Neural cell (in vitro differentiated cells): ENCODE measurements around the gene USP12. TPM values are rescaled to one million over a fixed set of nuclear protein-coding genes. Genes with fewer than 3 reads are reported as not detected.

Experiments
- H2AFZ ChIP-seq: fragments of 200-600, 300-800 bp; sonication (generic), shearing (Covaris generic); 2 replicates; pipeline ENCODE4 v1.6.0; 2014; ENCODE audit warnings: low read depth, mild to moderate bottlenecking, antibody characterized with exemption, low read length, moderate library complexity
- H3F3A ChIP-seq: fragments of 200-600 bp; shearing (Covaris generic); 2 replicates; pipeline ENCODE4 v1.6.1; 2016; ENCODE audit warnings: mild to moderate bottlenecking, moderate library complexity, mixed read lengths, antibody characterized with exemption, low read length; ENCODE audit not compliant: insufficient read depth, poor library complexity, severe bottlenecking
- H3K27ac ChIP-seq: fragments of 200-600, 300-800 bp; sonication (generic), shearing (Covaris generic); 2 replicates; pipeline ENCODE4 v1.5.1; 2014; ENCODE audit warnings: mild to moderate bottlenecking, low read length, moderate library complexity
- H3K27me3 ChIP-seq: fragments of 300-800, 200-600 bp; sonication (generic), shearing (Covaris generic); 2 replicates; pipeline ENCODE4 v1.6.0; 2014; ENCODE audit warnings: mild to moderate bottlenecking, low read depth, low read length, moderate library complexity; ENCODE audit not compliant: insufficient read depth
- H3K36me3 ChIP-seq: fragments of 300-800, 200-600 bp; sonication (generic), shearing (Covaris generic); 2 replicates; pipeline ENCODE4 v1.5.1; 2014; ENCODE audit warnings: mild to moderate bottlenecking, antibody characterized with exemption, low read length, moderate library complexity; ENCODE audit not compliant: insufficient read depth
- H3K4me2 ChIP-seq: fragments of 300-800, 200-600 bp; sonication (generic), shearing (Covaris generic); 2 replicates; pipeline ENCODE4 v1.6.0; 2014; ENCODE audit warnings: mild to moderate bottlenecking, low read length
- H3K4me3 ChIP-seq: fragments of 300-800, 200-600 bp; sonication (generic), shearing (Covaris generic); 2 replicates; pipeline ENCODE4 v1.5.1; 2014; ENCODE audit warnings: mild to moderate bottlenecking, low read length, moderate library complexity
- H3K79me2 ChIP-seq: fragments of 200-600 bp; shearing (Covaris generic); replicated peaks from 2 replicates; pipeline ENCODE4 v1.6.0; 2014; ENCODE audit warnings: mild to moderate bottlenecking, low read length, moderate library complexity; ENCODE audit not compliant: insufficient read depth
- H3K9ac ChIP-seq: fragments of 300-800, 200-600 bp; sonication (generic), shearing (Covaris generic); 2 replicates; pipeline ENCODE4 v1.6.1; 2016; ENCODE audit warnings: mild to moderate bottlenecking, low read length, mixed read lengths
- H3K9me2 ChIP-seq: fragments of 200-600 bp; shearing (Covaris generic); 2 replicates; pipeline ENCODE4 v1.6.1; 2016; ENCODE audit warnings: mild to moderate bottlenecking, low read length, mixed read lengths; ENCODE audit not compliant: insufficient read depth
- H3K9me3 ChIP-seq: fragments of 200-600, 300-800 bp; sonication (generic), shearing (Covaris generic); 2 replicates; pipeline ENCODE4 v1.6.1; 2016; ENCODE audit warnings: mild to moderate bottlenecking, mixed run types, low read length, moderate library complexity, mixed read lengths
- H4K20me1 ChIP-seq: fragments of 200-600 bp; shearing (Covaris generic); 2 replicates; pipeline ENCODE4 v1.6.1; 2016; ENCODE audit warnings: mild to moderate bottlenecking, mixed run types; ENCODE audit not compliant: insufficient read depth
- EP300 ChIP-seq: fragments of 450-650 bp; conservative IDR thresholded peaks from 2 replicates; pipeline ENCODE4 v1.6.1; 2014; ENCODE audit warnings: antibody characterized with exemption, mild to moderate bottlenecking, moderate library complexity; ENCODE audit not compliant: poor library complexity, severe bottlenecking
- EZH2 ChIP-seq: fragments of 200-600, 300-800 bp; shearing (Covaris generic), sonication (generic); IDR thresholded peaks from 2 replicates; pipeline ENCODE4 v1.6.1; 2014; ENCODE audit warnings: antibody characterized with exemption, low read length, borderline replicate concordance, mild to moderate bottlenecking; ENCODE audit not compliant: insufficient read depth, poor library complexity, severe bottlenecking
- MXI1 ChIP-seq: fragments of 450-650 bp; conservative IDR thresholded peaks from 2 replicates; pipeline ENCODE4 v1.6.1; 2014; ENCODE audit warnings: antibody characterized with exemption, mild to moderate bottlenecking; ENCODE audit not compliant: poor library complexity, severe bottlenecking
- POLR2AphosphoS5 ChIP-seq: IDR thresholded peaks from 2 replicates; pipeline ENCODE4 v1.6.1; 2012
- RAD21 ChIP-seq: fragments of 450-650 bp; conservative IDR thresholded peaks from 2 replicates; pipeline ENCODE4 v1.6.1; 2014; ENCODE audit warnings: antibody characterized with exemption, mild to moderate bottlenecking, moderate library complexity
- SMC3 ChIP-seq: fragments of 450-650 bp; conservative IDR thresholded peaks from 2 replicates; pipeline ENCODE4 v1.6.1; 2014; ENCODE audit warnings: antibody characterized with exemption, mild to moderate bottlenecking, moderate library complexity; ENCODE audit not compliant: poor library complexity
- TAF1 ChIP-seq: IDR thresholded peaks from 2 replicates; pipeline ENCODE4 v1.6.1; 2012; ENCODE audit warnings: low read depth
- polyA plus RNA-seq: library from polyadenylated mRNA; depleted of rRNA; stranded (reverse); fragments of >200 nt; gene quantifications from 2 replicates; pipeline ENCODE4 v1.2.3, GENCODE V29; 2014
- TF ChIP-seq, protein P1 (sequence below): IDR thresholded peaks from 2 replicates; pipeline ENCODE4 v1.6.1; 2012; ENCODE audit warnings: borderline replicate concordance
- TF ChIP-seq, protein P2 (sequence below): fragments of 450-650 bp; IDR thresholded peaks from 2 replicates; pipeline ENCODE4 v1.5.1; 2014; ENCODE audit warnings: antibody characterized with exemption, mild to moderate bottlenecking, moderate library complexity; ENCODE audit not compliant: poor library complexity, severe bottlenecking

USP12 gene
- polyA plus RNA-seq, 1 donor from 2014 or later: 26.2 TPM

DNA sequence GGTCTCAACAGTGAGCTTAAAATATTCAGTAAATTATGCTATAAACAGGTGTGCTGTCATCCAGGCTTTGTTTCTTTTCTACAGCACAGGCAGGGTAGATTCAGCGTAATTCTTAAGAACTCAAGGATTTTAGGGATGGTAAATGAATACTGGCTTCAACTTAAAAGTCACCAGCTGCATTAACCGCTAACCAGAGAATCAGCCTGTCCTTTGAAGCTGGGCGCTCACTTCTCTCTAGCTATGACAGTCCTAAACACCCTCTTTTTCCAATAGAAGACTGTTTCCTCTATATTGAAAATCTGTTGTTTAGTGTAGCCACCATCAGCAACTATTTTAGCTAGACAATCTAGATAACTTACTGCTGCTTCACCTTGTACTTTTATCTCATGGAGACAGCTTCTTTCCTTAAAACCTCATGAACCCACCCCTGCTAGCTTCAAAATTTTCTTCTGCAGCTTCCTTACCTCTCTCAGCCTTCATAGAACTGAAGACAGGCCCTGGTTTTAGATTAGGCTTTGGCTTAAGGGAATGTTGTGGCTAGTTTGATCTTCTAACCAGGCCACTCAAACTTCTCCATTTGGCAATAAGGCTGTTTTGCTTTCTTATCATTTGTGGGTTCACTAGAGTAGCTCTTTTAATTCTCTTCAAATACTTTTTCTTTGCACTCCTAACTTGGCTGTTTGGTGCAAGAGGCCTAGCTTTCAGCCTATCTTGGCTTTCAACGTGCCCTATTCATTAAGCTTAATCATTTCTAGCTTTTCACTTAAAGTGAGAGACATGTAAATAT lies 89.5 kb downstream of the USP12 start:
- Histone ChIP-seq H3K27ac (no peak overlapping the region), H3F3A (no peaks in the 10 kb centered on the region), H3K9me2 (no peaks in the 10 kb centered on the region), H2AFZ (no peak overlapping the region), H3K4me2 (no peak overlapping the region), H3K27me3 (no peaks in the 10 kb centered on the region), H3K4me3 (no peak overlapping the region), H3K36me3 (peaks cover 7% of the 10 kb centered on the region), H4K20me1 (no peaks in the 10 kb centered on the region), H3K9ac (no peak overlapping the region), H3K9me3 (no peaks in the 10 kb centered on the region), H3K79me2 (no peaks in the 10 kb centered on the region)
- TF ChIP-seq, protein P1, sequence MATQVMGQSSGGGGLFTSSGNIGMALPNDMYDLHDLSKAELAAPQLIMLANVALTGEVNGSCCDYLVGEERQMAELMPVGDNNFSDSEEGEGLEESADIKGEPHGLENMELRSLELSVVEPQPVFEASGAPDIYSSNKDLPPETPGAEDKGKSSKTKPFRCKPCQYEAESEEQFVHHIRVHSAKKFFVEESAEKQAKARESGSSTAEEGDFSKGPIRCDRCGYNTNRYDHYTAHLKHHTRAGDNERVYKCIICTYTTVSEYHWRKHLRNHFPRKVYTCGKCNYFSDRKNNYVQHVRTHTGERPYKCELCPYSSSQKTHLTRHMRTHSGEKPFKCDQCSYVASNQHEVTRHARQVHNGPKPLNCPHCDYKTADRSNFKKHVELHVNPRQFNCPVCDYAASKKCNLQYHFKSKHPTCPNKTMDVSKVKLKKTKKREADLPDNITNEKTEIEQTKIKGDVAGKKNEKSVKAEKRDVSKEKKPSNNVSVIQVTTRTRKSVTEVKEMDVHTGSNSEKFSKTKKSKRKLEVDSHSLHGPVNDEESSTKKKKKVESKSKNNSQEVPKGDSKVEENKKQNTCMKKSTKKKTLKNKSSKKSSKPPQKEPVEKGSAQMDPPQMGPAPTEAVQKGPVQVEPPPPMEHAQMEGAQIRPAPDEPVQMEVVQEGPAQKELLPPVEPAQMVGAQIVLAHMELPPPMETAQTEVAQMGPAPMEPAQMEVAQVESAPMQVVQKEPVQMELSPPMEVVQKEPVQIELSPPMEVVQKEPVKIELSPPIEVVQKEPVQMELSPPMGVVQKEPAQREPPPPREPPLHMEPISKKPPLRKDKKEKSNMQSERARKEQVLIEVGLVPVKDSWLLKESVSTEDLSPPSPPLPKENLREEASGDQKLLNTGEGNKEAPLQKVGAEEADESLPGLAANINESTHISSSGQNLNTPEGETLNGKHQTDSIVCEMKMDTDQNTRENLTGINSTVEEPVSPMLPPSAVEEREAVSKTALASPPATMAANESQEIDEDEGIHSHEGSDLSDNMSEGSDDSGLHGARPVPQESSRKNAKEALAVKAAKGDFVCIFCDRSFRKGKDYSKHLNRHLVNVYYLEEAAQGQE: no peak
- TF ChIP-seq POLR2AphosphoS5 (no peak), MXI1 (no peak), TAF1 (no peak), SMC3 (no peak), EP300 (no peak), RAD21 (no peak), EZH2 (no peak)
- TF ChIP-seq, protein P2, sequence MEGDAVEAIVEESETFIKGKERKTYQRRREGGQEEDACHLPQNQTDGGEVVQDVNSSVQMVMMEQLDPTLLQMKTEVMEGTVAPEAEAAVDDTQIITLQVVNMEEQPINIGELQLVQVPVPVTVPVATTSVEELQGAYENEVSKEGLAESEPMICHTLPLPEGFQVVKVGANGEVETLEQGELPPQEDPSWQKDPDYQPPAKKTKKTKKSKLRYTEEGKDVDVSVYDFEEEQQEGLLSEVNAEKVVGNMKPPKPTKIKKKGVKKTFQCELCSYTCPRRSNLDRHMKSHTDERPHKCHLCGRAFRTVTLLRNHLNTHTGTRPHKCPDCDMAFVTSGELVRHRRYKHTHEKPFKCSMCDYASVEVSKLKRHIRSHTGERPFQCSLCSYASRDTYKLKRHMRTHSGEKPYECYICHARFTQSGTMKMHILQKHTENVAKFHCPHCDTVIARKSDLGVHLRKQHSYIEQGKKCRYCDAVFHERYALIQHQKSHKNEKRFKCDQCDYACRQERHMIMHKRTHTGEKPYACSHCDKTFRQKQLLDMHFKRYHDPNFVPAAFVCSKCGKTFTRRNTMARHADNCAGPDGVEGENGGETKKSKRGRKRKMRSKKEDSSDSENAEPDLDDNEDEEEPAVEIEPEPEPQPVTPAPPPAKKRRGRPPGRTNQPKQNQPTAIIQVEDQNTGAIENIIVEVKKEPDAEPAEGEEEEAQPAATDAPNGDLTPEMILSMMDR: no peak

GRCh38 chr13:27080018-27080948 lies 91.3 kb downstream of the USP12 start:
- Histone ChIP-seq H3K36me3 (peaks cover 7% of the 10 kb centered on the region), H3K27me3 (no peaks in the 10 kb centered on the region), H3K4me2 (no peak overlapping the region), H3K9me3 (no peaks in the 10 kb centered on the region), H3K9me2 (no peaks in the 10 kb centered on the region), H3K27ac (no peak overlapping the region), H4K20me1 (no peaks in the 10 kb centered on the region), H3K79me2 (no peaks in the 10 kb centered on the region), H3K4me3 (no peak overlapping the region), H3F3A (no peaks in the 10 kb centered on the region), H3K9ac (no peak overlapping the region), H2AFZ (no peak overlapping the region)
- TF ChIP-seq EP300 (no peak), MXI1 (no peak), POLR2AphosphoS5 (no peak), SMC3 (no peak), TAF1 (no peak), RAD21 (no peak)
- TF ChIP-seq, protein P1: no peak
- TF ChIP-seq, protein P2: no peak
